OCI-LY1 (cell line): ENCODE data around the gene BTBD10.
"Not testable (repeated sequence)": the region's sequence is repeated elsewhere in the genome, so short reads cannot be mapped to it uniquely, and the experiment has no call there.

Source experiments
- H2AFZ ChIP-seq: fragments of 200-600 bp; sonication (generic), shearing (Covaris generic); 2 replicates; pipeline ENCODE4 v1.6.0; 2014; ENCODE audit warnings: antibody characterized with exemption, mild to moderate bottlenecking, low read length
- H3F3A ChIP-seq: fragments of 200-600 bp; sonication (generic), shearing (Covaris generic); 2 replicates; pipeline ENCODE4 v1.6.0; 2014; ENCODE audit warnings: mild to moderate bottlenecking, antibody characterized with exemption, low read length, moderate library complexity; ENCODE audit not compliant: insufficient read depth
- H3K27ac ChIP-seq: fragments of 200-600 bp; sonication (generic); 2 replicates; pipeline ENCODE4 v1.5.1; 2014; ENCODE audit warnings: low read length, mixed run types, mild to moderate bottlenecking, low read depth; ENCODE audit not compliant: poor library complexity, severe bottlenecking
- H3K27me3 ChIP-seq: fragments of 200-600 bp; sonication (generic); 2 replicates; pipeline ENCODE4 v1.6.0; 2014; ENCODE audit warnings: antibody characterized with exemption, mild to moderate bottlenecking, low read length, moderate library complexity; ENCODE audit not compliant: insufficient read depth
- H3K36me3 ChIP-seq: fragments of 200-600 bp; sonication (generic); 2 replicates; pipeline ENCODE4 v1.6.1; 2014; ENCODE audit warnings: mild to moderate bottlenecking, antibody characterized with exemption, low read length, moderate library complexity, mixed read lengths; ENCODE audit not compliant: insufficient read depth
- H3K4me1 ChIP-seq: fragments of 200-600 bp; sonication (generic); 2 replicates; pipeline ENCODE4 v1.5.1; 2014; ENCODE audit warnings: mild to moderate bottlenecking, low read length, moderate library complexity; ENCODE audit not compliant: insufficient read depth, severe bottlenecking
- H3K4me2 ChIP-seq: fragments of 200-600 bp; sonication (generic), shearing (Covaris generic); 2 replicates; pipeline ENCODE4 v1.6.1; 2014; ENCODE audit warnings: low read length
- H3K4me3 ChIP-seq: fragments of 200-600 bp; sonication (generic); 2 replicates; pipeline ENCODE4 v1.5.1; 2014; ENCODE audit warnings: low read length, low read depth, mild to moderate bottlenecking, mixed read lengths; ENCODE audit not compliant: poor library complexity, severe bottlenecking
- H3K79me2 ChIP-seq: fragments of 200-600 bp; shearing (Covaris generic); 2 replicates; pipeline ENCODE4 v1.6.1; 2016; ENCODE audit warnings: mixed run types, low read length, mixed read lengths; ENCODE audit not compliant: insufficient read depth
- H3K9ac ChIP-seq: fragments of 200-600 bp; sonication (generic), shearing (Covaris generic); 2 replicates; pipeline ENCODE4 v1.6.1; 2014; ENCODE audit warnings: mild to moderate bottlenecking, low read length, mixed read lengths
- H3K9me2 ChIP-seq: fragments of 200-600 bp; sonication (generic), shearing (Covaris generic); 2 replicates; pipeline ENCODE4 v1.6.1; 2014; ENCODE audit warnings: low read depth, mild to moderate bottlenecking, low read length, mixed read lengths
- H3K9me3 ChIP-seq: fragments of 200-600 bp; shearing (Covaris generic); 2 replicates; pipeline ENCODE4 v1.6.1; 2014; ENCODE audit warnings: low read length, mixed read lengths
- H4K20me1 ChIP-seq: fragments of 200-600 bp; sonication (generic), shearing (Covaris generic); 2 replicates; pipeline ENCODE4 v1.6.0; 2016; ENCODE audit warnings: mild to moderate bottlenecking, low read length; ENCODE audit not compliant: insufficient read depth
- CTCF ChIP-seq: fragments of 200-600 bp; sonication (generic), shearing (Covaris generic); IDR thresholded peaks from 2 replicates; pipeline ENCODE4 v1.5.1; 2017; ENCODE audit warnings: mild to moderate bottlenecking, antibody characterized with exemption, low read length, moderate library complexity, mixed read lengths
- EZH2 ChIP-seq: fragments of 200-600 bp; sonication (generic), shearing (Covaris generic); IDR thresholded peaks from 2 replicates; pipeline ENCODE4 v1.8.0; 2017; ENCODE audit warnings: borderline replicate concordance, mixed run types, mild to moderate bottlenecking, antibody characterized with exemption, low read length, moderate library complexity, mixed read lengths

The BTBD10 gene

GRCh38 chr11:13440100-13440855, 22.7 kb downstream of the BTBD10 start:
- Histone ChIP-seq H3K9me2 (no peaks in the 10 kb centered on the region), H3K4me1 (no peaks in the 10 kb centered on the region), H3K9ac (no peak overlapping the region), H3K27me3 (no peaks in the 10 kb centered on the region), H2AFZ (no peak overlapping the region), H3F3A (0 out of 2 replicates have a peak, but pooled peaks cover 2% of the 10 kb centered on the region), H3K27ac (no peak overlapping the region), H4K20me1 (no peaks in the 10 kb centered on the region), H3K4me3 (no peak overlapping the region), H3K79me2 (0 out of 2 replicates have a peak, but pooled peaks cover 9% of the 10 kb centered on the region), H3K36me3 (no peaks in the 10 kb centered on the region), H3K4me2 (no peak overlapping the region), H3K9me3 (no peaks in the 10 kb centered on the region)
- no peak for TF ChIP-seq EZH2
- TF ChIP-seq CTCF = no peak

GRCh38 chr11:13438291-13438690, 24.7 kb downstream of the BTBD10 start:
- Histone ChIP-seq H3K27me3 (no peaks in the 10 kb centered on the region), H4K20me1 (no peaks in the 10 kb centered on the region), H2AFZ (no peak overlapping the region), H3K9me3 (no peaks in the 10 kb centered on the region), H3K4me3 (no peak overlapping the region), H3K4me2 (no peak overlapping the region), H3K79me2 (0 out of 2 replicates have a peak, but pooled peaks cover 5% of the 10 kb centered on the region), H3K9ac (no peak overlapping the region), H3K9me2 (no peaks in the 10 kb centered on the region), H3K36me3 (no peaks in the 10 kb centered on the region), H3K4me1 (no peaks in the 10 kb centered on the region), H3K27ac (no peak overlapping the region), H3F3A (0 out of 2 replicates have a peak, but pooled peaks cover 2% of the 10 kb centered on the region)
- TF ChIP-seq CTCF = no peak
- no peak for TF ChIP-seq EZH2

GRCh38 chr11:13436836-13437235, 26.2 kb downstream of the BTBD10 start:
- H3F3A ChIP-seq, H3K36me3 ChIP-seq, H3K27ac ChIP-seq, H2AFZ ChIP-seq, H4K20me1 ChIP-seq, H3K9ac ChIP-seq, H3K4me2 ChIP-seq, H3K27me3 ChIP-seq, H3K9me2 ChIP-seq, H3K9me3 ChIP-seq, H3K4me3 ChIP-seq, H3K79me2 ChIP-seq, H3K4me1 ChIP-seq: not testable (repeated sequence)
